T1000 (cell line): Measurements from ENCODE around the gene PPIE.
A peak's percentile ranks its signal among the peaks of the same experiment; 100 is the strongest.
"Not testable (repeated sequence)": the region's sequence is repeated elsewhere in the genome, so short reads cannot be mapped to it uniquely, and the experiment has no call there.

Experiments
- DNase-seq: peaks from one replicate; lab custom pipeline; 2025; ENCODE audit warnings: mixed read lengths; lab: John Stamatoyannopoulos, UW

The PPIE gene

GRCh38 chr1:39777896-39778295 lies 39.2 kb downstream of the PPIE start:
- not testable (repeated sequence) for DNase-seq

- not testable (repeated sequence) for DNase-seq
Measured at GRCh38 chr1:39778463-39779099, 39.9 kb downstream of the PPIE start.

DNA sequence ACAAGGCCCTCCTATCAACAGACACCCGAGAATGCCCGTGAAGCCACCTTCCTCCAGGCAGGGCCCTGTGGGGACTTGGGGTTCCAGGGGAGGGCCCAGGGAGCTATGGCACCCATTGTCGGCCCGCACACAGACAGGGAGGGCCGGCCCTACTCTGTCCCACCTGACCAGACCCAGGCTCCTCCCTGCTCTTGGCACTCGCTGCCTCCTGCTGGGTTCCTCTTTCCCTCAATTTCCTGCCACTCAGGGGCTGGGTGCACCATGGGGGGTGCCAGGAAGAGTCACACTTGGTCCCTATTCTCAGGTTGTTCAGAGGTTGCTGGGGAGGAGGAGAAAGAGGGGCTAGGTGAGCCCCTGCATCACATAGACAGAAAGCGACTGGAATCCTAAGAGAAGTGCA lies 40.5 kb downstream of the PPIE start:
- DNase-seq = no peak

GRCh38 chr1:39779821-39780220 lies 41.1 kb downstream of the PPIE start:
- DNase-seq = no peak

DNA sequence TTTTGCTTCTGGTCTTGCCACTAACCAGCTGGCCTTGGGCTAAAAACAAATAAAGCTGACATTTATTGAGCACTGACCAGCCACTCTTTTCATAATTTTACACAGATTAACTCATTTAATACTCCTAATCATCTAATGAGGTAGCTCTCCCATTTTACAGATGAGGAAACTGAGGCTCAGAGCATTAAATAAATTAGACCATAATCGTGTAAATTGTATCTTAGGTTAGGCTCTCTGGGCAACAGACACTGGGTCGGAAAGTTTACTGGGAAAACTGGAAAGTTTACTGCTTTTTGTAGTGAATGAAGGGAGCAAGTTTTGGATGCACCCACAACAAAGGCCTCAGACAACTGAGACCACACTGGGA lies 42.6 kb downstream of the PPIE start:
- no peak for DNase-seq

DNA sequence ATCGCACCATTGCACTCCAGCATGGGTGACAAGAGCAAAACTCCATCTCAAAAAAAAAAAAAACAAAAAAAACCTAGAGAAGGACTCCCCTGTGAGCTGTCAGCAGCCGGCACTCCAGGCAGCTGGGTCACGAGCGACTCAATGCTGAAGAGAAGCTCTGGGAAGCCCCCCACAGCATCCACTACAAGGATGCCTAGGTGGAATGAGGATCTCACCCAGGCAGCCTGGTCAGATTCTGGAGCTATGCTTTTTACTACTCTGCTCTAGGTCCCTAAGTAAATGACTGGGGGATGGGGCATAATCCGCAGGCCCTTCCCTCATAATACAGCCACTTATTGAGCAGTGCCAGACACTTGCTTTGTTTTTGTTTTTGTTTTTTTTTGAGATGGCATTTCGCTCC lies 43.4 kb downstream of the PPIE start:
- no peak for DNase-seq

DNA sequence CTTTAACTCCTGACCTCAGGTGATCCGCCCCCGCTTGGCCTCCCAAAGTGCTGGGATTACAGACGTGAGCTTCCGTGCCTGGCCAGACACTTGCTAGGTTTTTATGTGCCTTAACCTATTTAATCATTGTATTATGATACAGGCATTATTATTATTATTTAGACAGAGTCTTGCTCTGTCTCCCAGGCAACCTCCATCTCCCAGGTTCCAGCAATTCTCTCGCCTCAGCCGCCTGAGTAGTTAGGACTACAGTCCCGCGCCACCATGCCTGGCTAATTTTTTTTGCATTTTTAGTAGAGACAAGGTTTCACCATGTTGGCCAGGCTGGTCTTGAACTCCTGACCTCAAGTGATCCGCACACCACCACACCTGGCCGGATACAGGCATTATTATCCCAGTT lies 44.0 kb downstream of the PPIE start:
- not testable (repeated sequence) for DNase-seq

GRCh38 chr1:39786303-39787107 lies 47.8 kb downstream of the PPIE start:
- DNase-seq = not testable (repeated sequence)

DNA sequence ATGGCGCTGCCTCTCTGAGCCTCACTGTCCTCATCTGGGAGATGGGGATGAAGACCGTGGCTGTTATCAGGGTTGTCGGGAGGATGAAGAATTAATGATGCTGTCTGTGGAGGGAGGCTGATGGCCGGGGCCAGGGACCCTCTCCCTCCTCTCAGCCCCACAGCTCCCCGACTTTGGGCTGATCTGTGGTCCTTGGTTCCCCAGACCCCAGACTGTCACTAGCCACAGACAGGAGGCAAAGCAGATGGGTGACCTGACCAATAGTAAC lies 48.4 kb downstream of the PPIE start:
- not testable (repeated sequence) for DNase-seq

DNA sequence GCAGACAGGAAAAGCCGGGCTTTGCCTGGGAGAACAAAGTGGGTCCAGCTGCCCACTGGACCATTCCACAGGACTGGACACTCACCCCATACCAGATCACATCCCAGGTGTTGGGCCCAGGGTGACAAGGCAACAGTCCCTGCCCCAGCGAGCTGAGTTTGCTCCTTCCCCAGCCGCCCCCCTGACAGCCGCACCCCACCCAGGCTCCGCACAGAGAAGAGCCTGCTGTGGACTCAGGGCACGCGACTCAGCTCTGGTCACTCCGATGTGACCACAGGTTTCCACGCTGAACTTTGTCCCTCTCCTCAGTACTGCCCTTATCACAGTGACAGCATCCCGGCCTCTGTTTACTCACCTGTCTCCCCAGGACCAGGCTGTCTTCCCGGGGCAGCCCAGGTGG lies 48.8 kb downstream of the PPIE start:
- no peak for DNase-seq

GRCh38 chr1:39787964-39788363 lies 49.3 kb downstream of the PPIE start:
- not testable (repeated sequence) for DNase-seq

DNA sequence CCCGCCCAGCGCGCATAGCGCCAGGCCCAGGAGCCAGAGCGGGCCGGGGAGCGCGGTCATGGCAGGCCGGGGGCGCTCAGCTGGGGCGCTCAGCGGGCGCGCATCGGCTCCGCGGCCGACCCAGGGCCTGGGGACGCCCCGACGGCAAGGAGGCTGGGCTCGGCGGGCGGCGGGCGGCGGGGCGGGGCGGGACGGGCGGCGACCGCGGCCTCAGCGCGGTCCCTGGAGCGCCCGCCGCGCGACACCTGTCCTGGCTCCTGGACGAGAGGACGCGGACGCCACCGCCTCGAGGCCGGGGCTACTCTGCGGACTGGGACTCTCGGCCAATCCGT lies 49.7 kb downstream of the PPIE start:
- DNase-seq = no peak

DNA sequence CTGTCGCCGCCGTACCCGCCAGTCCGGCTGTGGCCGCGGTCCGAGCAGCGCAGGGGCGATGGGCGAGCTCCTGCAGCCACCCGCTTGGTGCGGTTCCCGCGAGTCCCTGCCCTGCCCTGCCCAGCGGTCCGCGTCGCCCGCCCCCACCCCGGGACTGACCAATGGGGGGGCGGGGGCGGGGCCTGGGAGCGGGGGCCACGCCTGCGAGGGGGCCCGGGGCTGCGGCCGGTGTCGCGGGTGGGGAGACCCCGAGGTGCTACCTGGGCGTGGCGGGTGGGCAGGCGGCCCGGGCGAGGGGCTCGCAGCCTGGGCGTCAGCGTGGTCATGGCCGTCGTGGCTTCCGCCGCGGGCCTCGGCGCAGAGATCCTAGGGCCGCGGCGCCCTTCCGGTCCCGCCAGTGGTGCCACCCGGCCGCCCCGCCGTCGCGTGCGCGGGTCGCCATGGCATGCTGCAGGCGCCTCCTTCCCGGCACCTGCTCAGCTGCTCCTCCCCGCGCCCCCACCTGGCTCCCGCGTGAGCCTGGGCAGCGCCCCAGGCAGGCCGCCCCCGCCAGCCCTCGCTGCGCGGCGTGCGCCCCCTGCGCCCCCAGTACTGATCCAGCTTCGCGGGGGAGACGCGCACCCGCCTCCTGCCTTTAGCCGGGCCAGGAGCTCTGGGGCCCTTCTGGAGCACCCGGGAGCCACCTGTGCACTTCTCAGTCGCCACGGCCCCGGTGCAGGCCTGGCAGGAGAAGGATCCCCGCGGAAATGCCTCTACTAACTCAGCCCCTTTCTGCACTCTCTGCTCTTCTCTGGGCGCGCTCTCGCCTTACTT lies 50.3 kb downstream of the PPIE start, which contains the start of gene BMP8B:
Gene BMP8B (minus strand): TSS at position 108 of the 813 bp plus-strand sequence. CDS start 380 bp downstream, outside the sequence.
- DNase-seq = peak; percentile 57

DNA sequence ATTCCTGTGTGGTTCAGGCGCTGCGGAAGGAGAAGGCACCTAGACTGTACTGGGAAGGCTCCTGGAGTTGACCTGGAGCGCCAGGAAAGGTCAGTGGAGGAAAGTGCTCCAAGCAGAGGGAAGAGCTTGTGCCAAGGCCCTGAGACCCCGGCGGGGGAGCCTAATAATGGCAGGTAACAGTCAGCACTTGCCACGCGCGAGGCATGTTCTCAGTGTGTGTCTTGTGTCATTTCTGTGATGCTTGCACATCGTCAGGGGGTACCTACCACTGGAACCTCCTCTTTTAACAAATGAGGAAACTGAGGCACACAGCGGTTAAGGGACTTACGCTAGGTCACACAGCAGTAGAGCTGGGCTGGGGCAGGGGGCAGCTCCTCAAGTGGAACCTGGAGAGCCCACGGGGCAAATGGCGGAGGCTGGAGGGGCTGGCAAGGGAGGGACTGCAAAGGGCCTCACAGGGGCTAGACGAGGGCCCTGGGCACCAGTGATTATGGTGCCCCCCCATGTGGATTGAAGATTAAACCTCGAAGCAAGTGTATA lies 51.0 kb downstream of the PPIE start:
- no peak for DNase-seq

- DNase-seq = no peak
Measured at GRCh38 chr1:39791838-39792237, 53.2 kb downstream of the PPIE start.

DNA sequence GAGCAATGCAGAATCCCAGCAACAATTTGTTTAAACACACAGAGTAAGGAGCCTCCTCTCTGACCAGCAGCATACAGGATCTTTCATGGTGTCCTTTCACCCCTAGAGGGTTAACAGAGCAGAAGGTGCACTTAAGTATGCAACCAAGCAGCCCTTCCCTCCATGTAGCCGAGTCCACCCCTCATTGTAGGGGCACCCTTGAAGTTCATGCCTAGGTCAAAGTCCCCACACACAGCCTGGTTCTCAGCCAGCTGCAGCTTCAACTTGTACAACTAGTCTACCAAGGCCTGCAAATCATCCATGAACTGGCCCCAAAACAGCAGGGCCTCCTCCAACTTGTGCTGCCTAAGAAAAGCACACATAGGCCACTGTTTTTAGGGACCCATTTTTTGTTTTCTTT lies 57.0 kb downstream of the PPIE start:
- DNase-seq = no peak

DNA sequence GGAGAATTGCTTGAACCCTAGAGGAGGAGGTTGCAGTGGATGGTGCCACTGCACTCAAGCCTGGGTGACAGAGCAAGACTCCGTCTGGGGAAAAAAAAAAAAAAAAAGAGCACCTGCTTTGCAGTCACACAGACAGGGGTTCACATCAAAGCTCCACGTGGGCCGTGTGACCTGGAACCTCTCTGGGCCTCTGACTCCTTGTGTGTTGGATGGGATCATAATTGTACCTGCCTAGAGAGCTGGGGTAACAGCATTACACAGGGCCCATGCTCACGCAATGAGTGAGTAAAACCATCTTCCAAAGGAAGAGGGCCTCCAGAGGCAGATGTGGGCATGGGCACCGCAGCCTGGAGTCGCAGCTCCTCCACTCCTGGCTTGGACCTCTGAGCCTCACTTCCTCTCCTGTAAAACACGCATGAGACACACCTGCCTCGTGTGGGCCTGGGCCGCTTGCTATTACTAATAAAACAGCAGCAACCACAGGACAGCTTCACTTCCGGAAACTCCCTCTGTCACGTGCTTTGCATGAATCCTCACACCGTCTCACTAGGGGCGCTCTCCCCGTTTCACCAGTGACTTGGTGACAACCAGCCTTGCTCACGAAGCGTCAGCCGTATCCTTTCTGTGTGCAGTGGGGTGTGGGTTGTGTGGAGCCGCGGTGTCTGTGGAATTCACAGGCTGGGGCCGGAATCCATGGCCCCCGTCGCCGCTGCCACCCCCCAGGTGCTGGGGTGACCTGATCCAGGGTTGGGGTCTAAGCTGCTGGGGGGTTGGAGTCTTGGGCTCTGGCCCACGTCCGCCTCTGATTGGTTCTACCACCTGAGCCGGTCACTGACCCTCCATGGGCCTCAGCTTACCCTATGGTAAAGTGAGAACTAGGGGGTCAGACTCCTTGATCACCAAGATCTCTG lies 60.4 kb downstream of the PPIE start:
- not testable (repeated sequence) for DNase-seq

GRCh38 chr1:39799770-39800470 lies 61.2 kb downstream of the PPIE start:
- peak; percentile 21 for DNase-seq

DNA sequence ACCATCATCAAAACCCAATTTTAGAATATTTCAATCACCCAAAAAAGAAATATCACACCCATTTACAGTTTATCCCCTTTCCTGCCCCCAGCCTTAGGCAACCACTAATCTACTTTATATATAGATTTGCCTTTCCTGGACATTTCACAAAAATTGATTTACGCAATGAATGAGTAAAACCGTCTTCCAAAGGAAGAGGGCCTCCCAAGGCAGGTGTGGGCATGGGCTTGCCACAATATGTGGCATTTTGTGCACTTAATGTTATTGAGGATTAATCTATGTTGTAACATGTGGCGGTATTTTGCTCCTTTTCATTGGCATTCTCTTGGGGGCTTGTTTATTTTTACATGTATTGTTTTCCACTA lies 61.8 kb downstream of the PPIE start:
- DNase-seq = no peak

GRCh38 chr1:39802496-39803260 lies 64.0 kb downstream of the PPIE start:
- no peak for DNase-seq
